ENCODE results near the gene TBXA2R.
"Not testable (repeated sequence)": the region's sequence is repeated elsewhere in the genome, so short reads cannot be mapped to it uniquely, and the experiment has no call there.

The TBXA2R gene

GRCh38 chr19:3648037-3648905 is 41.6 kb upstream of the TBXA2R start:
- H4K8ac ChIP-seq (ENCODE audit: low read depth, low read length) = no peak overlapping the region
- no peak overlapping the region for H2BK120ac ChIP-seq (ENCODE audit: insufficient read depth, low read length, poor library complexity)
- no peak overlapping the region for H2AK5ac ChIP-seq (ENCODE audit: low read length)
- no peak overlapping the region for H4K91ac ChIP-seq (ENCODE audit: low read depth, low read length)
- H3K23ac ChIP-seq (ENCODE audit: low read length) = no peak overlapping the region
- no peak overlapping the region for H4K12ac ChIP-seq (ENCODE audit: low read depth, low read length)
- H3K9ac ChIP-seq (ENCODE audit: low read length) = no peak overlapping the region
- no peaks in the 10 kb centered on the region for H3K79me2 ChIP-seq (ENCODE audit: control insufficient read depth, insufficient read depth, low read length, poor library complexity)
- H3K79me1 ChIP-seq (ENCODE audit: low read length) = no peaks in the 10 kb centered on the region
- no peaks in the 10 kb centered on the region for H3K4me1 ChIP-seq (ENCODE audit: control insufficient read depth in 1 of 2, insufficient read depth in 2 of 2, low read length in 2 of 2)
- no CpG with 5 or more reads among the region's 33 CpGs for WGBS (ENCODE audit: extremely low coverage, insufficient coverage, insufficient read length)
- H2AFZ ChIP-seq (ENCODE audit: insufficient read depth, low read length, poor library complexity) = no peak overlapping the region
- H3K36me3 ChIP-seq (ENCODE audit: control insufficient read depth in 1 of 2, insufficient read depth in 2 of 2, low read length in 2 of 2) = peaks cover 70 to 78% of the 10 kb centered on the region in 2 experiments
- H3K9me3 ChIP-seq (ENCODE audit: insufficient read depth, low read depth, low read length) = peaks cover 2% of the 10 kb centered on the region
- no peak overlapping the region for H3K27ac ChIP-seq (ENCODE audit: low read depth, low read length)
- no peak overlapping the region for H3K4me2 ChIP-seq (ENCODE audit: low read length)
- no peak overlapping the region for H3K4ac ChIP-seq (ENCODE audit: low read depth, low read length)
- H2BK12ac ChIP-seq (ENCODE audit: low read length) = no peak overlapping the region
- no peak overlapping the region for H2BK5ac ChIP-seq (ENCODE audit: low read depth, low read length, poor library complexity)
- no peaks in the 10 kb centered on the region for H3K27me3 ChIP-seq (ENCODE audit: insufficient read depth, low read length)
- DNase-seq = no peak
- H3K18ac ChIP-seq (ENCODE audit: low read length) = no peak overlapping the region
- H3K14ac ChIP-seq (ENCODE audit: low read length) = no peak overlapping the region
- no peak overlapping the region for H3K4me3 ChIP-seq (ENCODE audit: low read depth, low read length)

- no CpG with 5 or more reads among the region's 5 CpGs for WGBS (ENCODE audit: extremely low coverage, insufficient coverage, insufficient read length)
- H3K79me1 ChIP-seq (ENCODE audit: low read length); H4K91ac ChIP-seq (ENCODE audit: low read depth, low read length); H2AK5ac ChIP-seq (ENCODE audit: low read length); DNase-seq; H3K18ac ChIP-seq (ENCODE audit: low read length); H3K4me1 ChIP-seq (ENCODE audit: control insufficient read depth in 1 of 2, insufficient read depth in 2 of 2, low read length in 2 of 2); H3K4ac ChIP-seq (ENCODE audit: low read depth, low read length); H3K23ac ChIP-seq (ENCODE audit: low read length); H4K12ac ChIP-seq (ENCODE audit: low read depth, low read length); H2BK120ac ChIP-seq (ENCODE audit: insufficient read depth, low read length, poor library complexity); H2AFZ ChIP-seq (ENCODE audit: insufficient read depth, low read length, poor library complexity); H3K9me3 ChIP-seq (ENCODE audit: insufficient read depth, low read depth, low read length); H2BK12ac ChIP-seq (ENCODE audit: low read length); H3K4me2 ChIP-seq (ENCODE audit: low read length); H3K27ac ChIP-seq (ENCODE audit: low read depth, low read length); H4K8ac ChIP-seq (ENCODE audit: low read depth, low read length); H3K27me3 ChIP-seq (ENCODE audit: insufficient read depth, low read length); H3K79me2 ChIP-seq (ENCODE audit: control insufficient read depth, insufficient read depth, low read length, poor library complexity); H3K14ac ChIP-seq (ENCODE audit: low read length); H3K4me3 ChIP-seq (ENCODE audit: low read depth, low read length); H2BK5ac ChIP-seq (ENCODE audit: low read depth, low read length, poor library complexity); H3K9ac ChIP-seq (ENCODE audit: low read length): not testable (repeated sequence)
- H3K36me3 ChIP-seq (ENCODE audit: control insufficient read depth in 1 of 2, insufficient read depth in 2 of 2, low read length in 2 of 2) = peaks cover 70 to 78% of the 10 kb centered on the region in 2 experiments
Measured at GRCh38 chr19:3647102-3647501, 40.4 kb upstream of the TBXA2R start.

- H4K91ac ChIP-seq (ENCODE audit: low read depth, low read length) = no peak overlapping the region
- H3K9me3 ChIP-seq (ENCODE audit: insufficient read depth, low read depth, low read length) = peaks cover 5% of the 10 kb centered on the region
- no peak overlapping the region for H2BK12ac ChIP-seq (ENCODE audit: low read length)
- no peak overlapping the region for H3K4ac ChIP-seq (ENCODE audit: low read depth, low read length)
- no peak overlapping the region for H3K27ac ChIP-seq (ENCODE audit: low read depth, low read length)
- no peak overlapping the region for H3K18ac ChIP-seq (ENCODE audit: low read length)
- H3K14ac ChIP-seq (ENCODE audit: low read length) = no peak overlapping the region
- no peak overlapping the region for H2AFZ ChIP-seq (ENCODE audit: insufficient read depth, low read length, poor library complexity)
- no peak for DNase-seq
- H3K79me2 ChIP-seq (ENCODE audit: control insufficient read depth, insufficient read depth, low read length, poor library complexity) = no peaks in the 10 kb centered on the region
- H3K4me3 ChIP-seq (ENCODE audit: low read depth, low read length) = no peak overlapping the region
- no peak overlapping the region for H3K4me2 ChIP-seq (ENCODE audit: low read length)
- no peak overlapping the region for H2BK5ac ChIP-seq (ENCODE audit: low read depth, low read length, poor library complexity)
- H3K79me1 ChIP-seq (ENCODE audit: low read length) = no peaks in the 10 kb centered on the region
- no peaks in the 10 kb centered on the region for H3K27me3 ChIP-seq (ENCODE audit: insufficient read depth, low read length)
- H4K8ac ChIP-seq (ENCODE audit: low read depth, low read length) = no peak overlapping the region
- no peak overlapping the region for H4K12ac ChIP-seq (ENCODE audit: low read depth, low read length)
- H2AK5ac ChIP-seq (ENCODE audit: low read length) = no peak overlapping the region
- H3K23ac ChIP-seq (ENCODE audit: low read length) = no peak overlapping the region
- WGBS (ENCODE audit: extremely low coverage, insufficient coverage, insufficient read length) = no CpG with 5 or more reads among the region's 23 CpGs
- no peaks in the 10 kb centered on the region for H3K4me1 ChIP-seq (ENCODE audit: control insufficient read depth in 1 of 2, insufficient read depth in 2 of 2, low read length in 2 of 2)
- peaks cover 70 to 78% of the 10 kb centered on the region in 2 experiments for H3K36me3 ChIP-seq (ENCODE audit: control insufficient read depth in 1 of 2, insufficient read depth in 2 of 2, low read length in 2 of 2)
- no peak overlapping the region for H2BK120ac ChIP-seq (ENCODE audit: insufficient read depth, low read length, poor library complexity)
- no peak overlapping the region for H3K9ac ChIP-seq (ENCODE audit: low read length)
Measured at GRCh38 chr19:3646336-3647092, 39.8 kb upstream of the TBXA2R start.

- WGBS (ENCODE audit: extremely low coverage, insufficient coverage, insufficient read length) = no CpG with 5 or more reads among the region's 21 CpGs
- no peaks in the 10 kb centered on the region for H3K27me3 ChIP-seq (ENCODE audit: insufficient read depth, low read length)
- no peak overlapping the region for H2AK5ac ChIP-seq (ENCODE audit: low read length)
- no peak overlapping the region for H3K4me2 ChIP-seq (ENCODE audit: low read length)
- no peak overlapping the region for H2BK120ac ChIP-seq (ENCODE audit: insufficient read depth, low read length, poor library complexity)
- no peak overlapping the region for H2AFZ ChIP-seq (ENCODE audit: insufficient read depth, low read length, poor library complexity)
- peaks cover 5% of the 10 kb centered on the region for H3K9me3 ChIP-seq (ENCODE audit: insufficient read depth, low read depth, low read length)
- no peak overlapping the region for H2BK12ac ChIP-seq (ENCODE audit: low read length)
- peaks cover 68 to 76% of the 10 kb centered on the region in 2 experiments for H3K36me3 ChIP-seq (ENCODE audit: control insufficient read depth in 1 of 2, insufficient read depth in 2 of 2, low read length in 2 of 2)
- H3K27ac ChIP-seq (ENCODE audit: low read depth, low read length) = no peak overlapping the region
- no peak overlapping the region for H3K18ac ChIP-seq (ENCODE audit: low read length)
- H4K8ac ChIP-seq (ENCODE audit: low read depth, low read length) = no peak overlapping the region
- H3K79me2 ChIP-seq (ENCODE audit: control insufficient read depth, insufficient read depth, low read length, poor library complexity) = no peaks in the 10 kb centered on the region
- no peak overlapping the region for H4K12ac ChIP-seq (ENCODE audit: low read depth, low read length)
- no peak overlapping the region for H3K14ac ChIP-seq (ENCODE audit: low read length)
- no peak overlapping the region for H2BK5ac ChIP-seq (ENCODE audit: low read depth, low read length, poor library complexity)
- no peak overlapping the region for H3K9ac ChIP-seq (ENCODE audit: low read length)
- H3K23ac ChIP-seq (ENCODE audit: low read length) = no peak overlapping the region
- no peak overlapping the region for H3K4ac ChIP-seq (ENCODE audit: low read depth, low read length)
- H3K4me3 ChIP-seq (ENCODE audit: low read depth, low read length) = no peak overlapping the region
- DNase-seq = no peak
- H3K4me1 ChIP-seq (ENCODE audit: control insufficient read depth in 1 of 2, insufficient read depth in 2 of 2, low read length in 2 of 2) = no peaks in the 10 kb centered on the region
- no peaks in the 10 kb centered on the region for H3K79me1 ChIP-seq (ENCODE audit: low read length)
- no peak overlapping the region for H4K91ac ChIP-seq (ENCODE audit: low read depth, low read length)
Measured at GRCh38 chr19:3645726-3646125, 39.1 kb upstream of the TBXA2R start.
